NT2/D1 (cell line): ENCODE data around the gene C5AR2.

ENCODE experiments used
- SUZ12 ChIP-seq: IDR thresholded peaks from 2 replicates; pipeline ENCODE4 v1.6.1; 2011; ENCODE audit not compliant: insufficient read length, insufficient read depth; ENCODE audit errors: extremely low read depth
- YY1 ChIP-seq: IDR thresholded peaks from 2 replicates; pipeline ENCODE4 v1.6.1; 2011; ENCODE audit not compliant: insufficient read length, insufficient read depth
- ZNF274 ChIP-seq: IDR thresholded peaks from 2 replicates; pipeline ENCODE4 v1.6.1; 2011; ENCODE audit warnings: mild to moderate bottlenecking, low read depth, low read length

DNA sequence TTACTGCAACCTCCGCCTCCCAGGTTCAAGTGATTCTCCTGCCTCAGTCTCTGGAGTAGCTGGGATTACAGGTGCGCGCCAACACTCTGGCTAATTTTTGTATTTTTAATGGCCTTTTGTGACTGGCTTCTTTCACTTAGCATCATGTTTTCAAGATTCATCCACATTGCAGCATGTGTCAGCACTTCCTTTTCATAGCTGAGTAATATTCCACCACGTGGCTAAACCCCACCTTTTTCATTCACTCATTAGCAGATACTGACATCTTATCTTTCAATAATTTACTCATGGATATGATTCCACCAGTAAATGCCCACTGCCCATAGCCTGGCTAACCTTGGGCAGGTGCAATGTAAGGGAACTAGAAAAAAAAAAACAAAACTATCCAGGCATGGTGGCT is 15.5 kb upstream of the C5AR2 start:
- TF ChIP-seq YY1 (no peak), SUZ12 (no peak), ZNF274 (no peak)
